Loucy (cell line): ENCODE measurements around the gene VANGL1.
"Not testable (repeated sequence)": the region's sequence is repeated elsewhere in the genome, so short reads cannot be mapped to it uniquely, and the experiment has no call there.

Source experiments
- H2AFZ ChIP-seq: fragments of 200-600 bp; sonication (generic); 2 replicates; pipeline ENCODE4 v1.6.0; 2016; ENCODE audit warnings: antibody characterized with exemption, mild to moderate bottlenecking, low read length, moderate library complexity
- H3F3A ChIP-seq: fragments of 200-600 bp; 2 replicates; pipeline ENCODE4 v1.6.0; 2016; ENCODE audit warnings: antibody characterized with exemption, low read depth, mild to moderate bottlenecking
- H3K27me3 ChIP-seq: fragments of 200-600 bp; sonication (generic); 2 replicates; pipeline ENCODE4 v1.6.1; 2014; ENCODE audit warnings: low read length, mild to moderate bottlenecking; ENCODE audit not compliant: insufficient read depth, poor library complexity, severe bottlenecking
- H3K36me3 ChIP-seq: fragments of 200-600 bp; sonication (generic); 2 replicates; pipeline ENCODE4 v1.6.1; 2016; ENCODE audit warnings: low read length; ENCODE audit not compliant: insufficient read depth
- H3K4me1 ChIP-seq: fragments of 200-600 bp; sonication (generic); 2 replicates; pipeline ENCODE4 v1.5.1; 2014; ENCODE audit warnings: low read length, mild to moderate bottlenecking; ENCODE audit not compliant: insufficient read depth, poor library complexity, severe bottlenecking
- H3K4me2 ChIP-seq: fragments of 200-600 bp; sonication (generic); 2 replicates; pipeline ENCODE4 v1.6.0; 2014; ENCODE audit warnings: antibody characterized with exemption, low read length, low read depth, mild to moderate bottlenecking; ENCODE audit not compliant: poor library complexity, severe bottlenecking
- H3K4me3 ChIP-seq: fragments of 200-600 bp; sonication (generic); 2 replicates; pipeline ENCODE4 v1.5.1; 2014; ENCODE audit warnings: low read length, mild to moderate bottlenecking, mixed read lengths; ENCODE audit not compliant: poor library complexity, severe bottlenecking
- H3K79me2 ChIP-seq: fragments of 200-600 bp; sonication (generic); 2 replicates; pipeline ENCODE4 v1.6.1; 2014; ENCODE audit warnings: low read length; ENCODE audit not compliant: insufficient read depth
- H3K9ac ChIP-seq: fragments of 200-600 bp; sonication (generic); 2 replicates; pipeline ENCODE4 v1.6.0; 2014; ENCODE audit warnings: mild to moderate bottlenecking, low read depth, low read length, moderate library complexity; ENCODE audit not compliant: poor library complexity, severe bottlenecking
- H3K9me2 ChIP-seq: fragments of 200-600 bp; sonication (generic); replicated peaks from 2 replicates; pipeline ENCODE4 v1.6.1; 2016; ENCODE audit warnings: low read depth, low read length, mixed read lengths
- H3K9me3 ChIP-seq: fragments of 200-600 bp; sonication (generic); 2 replicates; pipeline ENCODE4 v1.6.1; 2014; ENCODE audit warnings: mild to moderate bottlenecking, antibody characterized with exemption, low read length, low read depth; ENCODE audit not compliant: insufficient read depth
- H4K20me1 ChIP-seq: fragments of 200-600 bp; sonication (generic); 2 replicates; pipeline ENCODE4 v1.6.0; 2014; ENCODE audit warnings: antibody characterized with exemption, low read length, mild to moderate bottlenecking; ENCODE audit not compliant: insufficient read depth, poor library complexity, severe bottlenecking
- EZH2phosphoT487 ChIP-seq: fragments of 200-600 bp; IDR thresholded peaks from 2 replicates; pipeline ENCODE4 v1.6.1; 2018; ENCODE audit warnings: antibody characterized with exemption, mild to moderate bottlenecking, moderate library complexity, borderline replicate concordance
- TF ChIP-seq, protein P1 (sequence below): fragments of 200-600 bp; sonication (generic); conservative IDR thresholded peaks from 2 replicates; pipeline ENCODE4 v1.5.1; 2014; ENCODE audit warnings: mild to moderate bottlenecking, antibody characterized with exemption, low read length

VANGL1 gene

DNA sequence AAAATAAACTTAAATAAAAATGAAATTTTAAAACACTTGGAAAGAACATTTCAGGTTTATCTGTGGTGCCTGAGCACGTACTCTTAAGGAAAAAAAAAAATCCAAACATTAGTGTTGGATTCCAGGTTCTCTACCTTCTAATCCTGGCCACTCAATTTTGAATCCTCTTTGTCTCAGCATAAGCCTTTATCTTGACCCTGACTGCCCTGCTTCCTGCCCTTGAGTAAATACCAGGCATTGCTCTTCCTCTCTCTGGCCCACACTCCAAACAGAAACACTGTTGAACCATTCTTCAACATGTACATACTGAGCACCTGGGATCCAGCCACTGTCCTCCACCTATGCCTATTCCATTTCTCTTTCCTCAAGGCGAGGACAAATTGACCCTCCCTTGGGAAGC, 11.4 kb upstream of the VANGL1 start:
- no peak overlapping the region for H3K4me2 ChIP-seq
- TF ChIP-seq, protein P1, sequence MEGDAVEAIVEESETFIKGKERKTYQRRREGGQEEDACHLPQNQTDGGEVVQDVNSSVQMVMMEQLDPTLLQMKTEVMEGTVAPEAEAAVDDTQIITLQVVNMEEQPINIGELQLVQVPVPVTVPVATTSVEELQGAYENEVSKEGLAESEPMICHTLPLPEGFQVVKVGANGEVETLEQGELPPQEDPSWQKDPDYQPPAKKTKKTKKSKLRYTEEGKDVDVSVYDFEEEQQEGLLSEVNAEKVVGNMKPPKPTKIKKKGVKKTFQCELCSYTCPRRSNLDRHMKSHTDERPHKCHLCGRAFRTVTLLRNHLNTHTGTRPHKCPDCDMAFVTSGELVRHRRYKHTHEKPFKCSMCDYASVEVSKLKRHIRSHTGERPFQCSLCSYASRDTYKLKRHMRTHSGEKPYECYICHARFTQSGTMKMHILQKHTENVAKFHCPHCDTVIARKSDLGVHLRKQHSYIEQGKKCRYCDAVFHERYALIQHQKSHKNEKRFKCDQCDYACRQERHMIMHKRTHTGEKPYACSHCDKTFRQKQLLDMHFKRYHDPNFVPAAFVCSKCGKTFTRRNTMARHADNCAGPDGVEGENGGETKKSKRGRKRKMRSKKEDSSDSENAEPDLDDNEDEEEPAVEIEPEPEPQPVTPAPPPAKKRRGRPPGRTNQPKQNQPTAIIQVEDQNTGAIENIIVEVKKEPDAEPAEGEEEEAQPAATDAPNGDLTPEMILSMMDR: no peak
- no peak for TF ChIP-seq EZH2phosphoT487
- H3K9ac ChIP-seq: no peak overlapping the region
- no peaks in the 10 kb centered on the region for H3K9me2 ChIP-seq
- H3K79me2 ChIP-seq: no peaks in the 10 kb centered on the region
- H4K20me1 ChIP-seq: no peaks in the 10 kb centered on the region
- H2AFZ ChIP-seq: no peak overlapping the region
- H3K4me3 ChIP-seq: no peak overlapping the region
- no peaks in the 10 kb centered on the region for H3K9me3 ChIP-seq
- no peaks in the 10 kb centered on the region for H3K27me3 ChIP-seq
- no peaks in the 10 kb centered on the region for H3K4me1 ChIP-seq
- H3K36me3 ChIP-seq: no peaks in the 10 kb centered on the region
- no peaks in the 10 kb centered on the region for H3F3A ChIP-seq

DNA sequence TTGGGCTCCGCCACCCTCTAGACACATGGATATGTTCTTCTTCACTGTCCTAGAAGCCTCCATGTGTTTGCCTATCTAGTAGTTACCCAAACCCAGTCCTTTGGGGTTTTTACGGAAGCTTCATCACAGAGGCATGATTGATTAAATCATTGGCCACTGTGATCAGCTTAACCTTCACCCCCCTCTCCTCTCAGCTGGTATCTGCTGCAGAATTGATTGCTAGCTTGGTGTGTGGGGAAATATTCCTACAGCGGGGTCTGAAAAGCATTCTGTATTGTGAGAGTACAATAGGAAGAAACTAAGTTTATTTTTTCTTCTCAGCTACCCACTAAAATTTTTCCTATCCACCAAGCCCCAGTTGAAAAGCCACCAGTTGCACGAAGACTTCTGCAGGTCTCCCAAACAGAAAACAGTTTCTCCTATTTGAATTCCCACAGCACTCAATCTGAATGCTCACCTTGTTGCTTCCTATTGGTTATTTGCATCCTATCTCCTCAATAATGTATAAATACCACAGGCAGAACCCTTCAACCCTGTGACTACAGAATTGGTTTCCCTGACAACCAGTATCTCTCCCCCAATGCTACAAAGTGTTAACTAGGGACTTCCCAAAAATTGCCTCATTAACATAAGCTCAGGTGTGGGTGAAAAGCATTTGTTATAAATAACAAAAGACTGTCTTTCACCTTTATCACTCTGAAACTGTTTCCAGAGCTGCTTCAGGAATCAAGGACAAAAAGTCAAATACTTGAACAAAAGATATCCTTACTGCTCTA, 9.3 kb upstream of the VANGL1 start:
- no peak for TF ChIP-seq EZH2phosphoT487
- TF ChIP-seq, protein P1: no peak
- Histone ChIP-seq H3K36me3 (no peaks in the 10 kb centered on the region), H3K9me3 (no peaks in the 10 kb centered on the region), H3K4me3 (no peak overlapping the region), H3K4me2 (no peak overlapping the region), H2AFZ (no peak overlapping the region), H4K20me1 (no peaks in the 10 kb centered on the region), H3K4me1 (no peaks in the 10 kb centered on the region), H3K9ac (no peak overlapping the region), H3K79me2 (no peaks in the 10 kb centered on the region), H3K9me2 (no peaks in the 10 kb centered on the region), H3K27me3 (no peaks in the 10 kb centered on the region), H3F3A (no peaks in the 10 kb centered on the region)

DNA sequence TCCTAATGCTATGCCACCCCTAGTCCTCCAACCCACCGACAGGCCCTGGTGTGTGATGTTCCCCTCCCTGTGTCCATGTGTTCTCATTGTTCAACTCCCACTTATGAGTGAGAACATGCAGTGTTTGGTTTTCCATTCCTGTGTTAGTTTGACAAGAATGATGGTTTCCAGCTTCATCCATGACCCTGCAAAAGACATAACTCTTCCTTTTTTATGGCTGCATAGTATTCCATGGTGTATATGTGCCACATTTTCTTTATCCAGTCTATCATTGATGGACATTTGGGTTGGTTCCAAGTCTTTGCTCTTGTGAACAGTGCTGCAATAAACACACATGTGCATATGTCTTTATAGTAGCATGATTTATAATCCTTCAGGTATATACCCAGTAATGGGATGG, 8.2 kb upstream of the VANGL1 start:
- H3K36me3 ChIP-seq, H2AFZ ChIP-seq, H3K79me2 ChIP-seq, H3K4me2 ChIP-seq, H3K4me1 ChIP-seq, H4K20me1 ChIP-seq, H3K27me3 ChIP-seq, H3F3A ChIP-seq, H3K9ac ChIP-seq, H3K4me3 ChIP-seq, H3K9me3 ChIP-seq, H3K9me2 ChIP-seq: not testable (repeated sequence)

DNA sequence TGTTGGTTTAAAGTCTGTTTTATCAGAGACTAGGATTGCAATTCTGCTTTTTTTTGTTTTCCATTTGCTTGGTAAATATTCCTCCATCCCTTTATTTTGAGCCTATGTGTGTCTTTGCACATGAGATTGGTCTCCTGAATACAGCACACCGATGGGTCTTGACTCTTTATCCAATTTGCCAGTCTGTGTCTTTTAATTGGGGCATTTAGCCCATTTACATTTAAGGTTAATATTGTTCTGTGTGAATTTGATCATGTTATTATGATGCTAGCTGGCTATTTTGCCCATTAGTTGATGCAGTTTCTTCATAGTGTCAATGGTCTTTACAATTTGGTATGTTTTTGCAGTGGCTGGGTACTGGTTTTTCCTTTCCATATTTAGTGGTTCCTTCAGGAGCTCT, 4.5 kb upstream of the VANGL1 start:
- H3F3A ChIP-seq, H3K4me3 ChIP-seq, H3K4me2 ChIP-seq, H3K9me2 ChIP-seq, H3K4me1 ChIP-seq, H4K20me1 ChIP-seq, H3K36me3 ChIP-seq, H3K9ac ChIP-seq, H3K9me3 ChIP-seq, H3K79me2 ChIP-seq, H2AFZ ChIP-seq, H3K27me3 ChIP-seq: not testable (repeated sequence)
